Measurements from ENCODE around the gene YPEL4. TPM values are rescaled to one million over a fixed set of nuclear protein-coding genes. Genes with fewer than 3 reads are reported as not detected.

YPEL4 gene
- total and polyA plus RNA-seq, 2 donors from 2014 or later, result 0.82 to 0.88 TPM

DNA sequence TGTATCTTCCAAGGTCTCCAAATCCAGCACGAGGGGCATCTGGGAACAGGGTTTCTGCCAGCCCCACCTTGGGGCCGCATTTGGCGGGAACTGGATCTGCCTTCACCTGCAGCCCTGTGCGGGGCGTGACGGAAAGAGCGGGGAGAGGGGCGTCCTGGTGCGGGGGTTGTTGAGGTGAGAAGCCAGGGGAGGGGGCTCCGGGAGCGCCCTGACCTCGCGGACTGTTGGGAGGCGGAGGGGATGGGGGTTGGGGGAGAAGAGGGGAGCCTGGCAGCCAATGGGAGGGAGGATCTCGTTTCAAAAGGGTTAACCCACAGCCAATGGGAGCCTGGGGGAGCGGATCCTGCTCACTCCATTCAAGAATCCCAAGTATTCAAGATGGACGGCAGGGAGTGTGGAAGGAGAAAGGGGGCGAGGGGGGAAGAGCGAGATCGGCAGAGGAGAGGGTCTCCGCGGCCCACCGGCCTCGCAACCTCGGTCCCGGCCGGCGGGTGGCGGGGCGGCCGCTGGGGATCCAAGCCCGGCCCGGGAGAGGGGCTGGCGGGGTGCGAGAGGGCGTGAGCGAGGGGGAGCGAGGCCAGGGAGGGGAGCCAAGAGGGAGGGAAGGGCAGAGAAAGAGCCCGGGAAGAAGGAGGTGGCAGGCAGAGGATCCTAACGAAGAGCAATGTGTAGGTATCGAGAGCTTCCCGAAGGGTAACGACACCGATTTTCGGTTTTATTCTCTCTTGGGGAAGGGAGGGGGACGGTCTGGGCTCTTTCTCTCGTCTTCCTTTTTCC is 11.5 kb downstream of the YPEL4 start:
- peak overlapping the region; percentile 49 to 98 (median 82) for H3K9ac ChIP-seq (ENCODE audit: low read length in 3 of 3)
- no peaks in the 10 kb centered on the region for H3K27me3 ChIP-seq (ENCODE audit: control insufficient read depth, insufficient read depth, low read length)
- H3K4me1 ChIP-seq (ENCODE audit: control insufficient read depth in 2 of 3, insufficient read depth in 2 of 3, low read depth in 1 of 3, low read length in 3 of 3), result peaks cover 0 to 12% (median 0%) of the 10 kb centered on the region in 3 donors
- H3K36me3 ChIP-seq (ENCODE audit: control insufficient read depth in 2 of 3, insufficient read depth in 3 of 3, low read length in 3 of 3), result no peaks in the 10 kb centered on the region
- intact Hi-C loops (cut with DNase I), result no loop called here
- H3K9me3 ChIP-seq (ENCODE audit: control insufficient read depth in 2 of 3, insufficient read depth in 1 of 3, low read length in 3 of 3), result no peaks in the 10 kb centered on the region
- FAIRE-seq (no peak), DNase-seq (peak; percentile 91 to 98 (median 95))
- TF ChIP-seq, protein P1, sequence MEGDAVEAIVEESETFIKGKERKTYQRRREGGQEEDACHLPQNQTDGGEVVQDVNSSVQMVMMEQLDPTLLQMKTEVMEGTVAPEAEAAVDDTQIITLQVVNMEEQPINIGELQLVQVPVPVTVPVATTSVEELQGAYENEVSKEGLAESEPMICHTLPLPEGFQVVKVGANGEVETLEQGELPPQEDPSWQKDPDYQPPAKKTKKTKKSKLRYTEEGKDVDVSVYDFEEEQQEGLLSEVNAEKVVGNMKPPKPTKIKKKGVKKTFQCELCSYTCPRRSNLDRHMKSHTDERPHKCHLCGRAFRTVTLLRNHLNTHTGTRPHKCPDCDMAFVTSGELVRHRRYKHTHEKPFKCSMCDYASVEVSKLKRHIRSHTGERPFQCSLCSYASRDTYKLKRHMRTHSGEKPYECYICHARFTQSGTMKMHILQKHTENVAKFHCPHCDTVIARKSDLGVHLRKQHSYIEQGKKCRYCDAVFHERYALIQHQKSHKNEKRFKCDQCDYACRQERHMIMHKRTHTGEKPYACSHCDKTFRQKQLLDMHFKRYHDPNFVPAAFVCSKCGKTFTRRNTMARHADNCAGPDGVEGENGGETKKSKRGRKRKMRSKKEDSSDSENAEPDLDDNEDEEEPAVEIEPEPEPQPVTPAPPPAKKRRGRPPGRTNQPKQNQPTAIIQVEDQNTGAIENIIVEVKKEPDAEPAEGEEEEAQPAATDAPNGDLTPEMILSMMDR (IDR thresholded peaks at IDR 0.05; ENCODE audit: borderline replicate concordance, extremely low read depth, insufficient read depth), result no peak
- H3K4me3 ChIP-seq (ENCODE audit: low read length in 3 of 3), result peak overlapping the region; percentile 79 to 99 (median 93)
- H3K27ac ChIP-seq (ENCODE audit: low read depth in 2 of 2, low read length in 2 of 2), result peak overlapping the region; percentile 86 to 88

DNA sequence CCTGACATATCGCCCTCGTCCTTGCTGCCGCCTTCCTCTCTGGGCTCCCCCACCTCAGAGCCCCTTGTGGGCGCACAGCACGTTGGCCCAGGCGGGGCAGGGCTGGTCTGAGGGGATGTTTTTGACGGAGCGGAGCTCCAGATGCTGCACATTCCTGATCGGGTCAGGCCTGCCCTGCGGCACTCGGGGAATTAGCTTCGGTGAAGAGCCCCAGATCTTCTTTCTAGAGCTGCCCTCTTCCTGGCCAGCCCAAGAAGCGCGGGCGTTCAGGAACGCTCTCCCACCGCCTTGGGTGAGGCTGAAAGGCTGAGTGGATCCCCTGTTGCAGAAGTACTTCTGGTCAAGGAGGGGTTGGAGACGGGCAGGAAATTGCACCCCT is 12.1 kb downstream of the YPEL4 start:
- H3K27me3 ChIP-seq (ENCODE audit: control insufficient read depth, insufficient read depth, low read length), result no peaks in the 10 kb centered on the region
- peak overlapping the region in 2 of 3 donors; percentile 17 to 82 for H3K9ac ChIP-seq (ENCODE audit: low read length in 3 of 3)
- DNase-seq (peak in 3 of 5 donors; percentile 70 to 80 (median 72)), FAIRE-seq (no peak)
- intact Hi-C loops (cut with DNase I), result no loop called here
- H3K36me3 ChIP-seq (ENCODE audit: control insufficient read depth in 2 of 3, insufficient read depth in 3 of 3, low read length in 3 of 3), result no peaks in the 10 kb centered on the region
- peak overlapping the region; percentile 51 to 79 (median 68) for H3K4me3 ChIP-seq (ENCODE audit: low read length in 3 of 3)
- no peak overlapping the region for H3K27ac ChIP-seq (ENCODE audit: low read depth in 2 of 2, low read length in 2 of 2)
- H3K4me1 ChIP-seq (ENCODE audit: control insufficient read depth in 2 of 3, insufficient read depth in 2 of 3, low read depth in 1 of 3, low read length in 3 of 3), result peaks cover 0 to 12% (median 0%) of the 10 kb centered on the region in 3 donors
- no peaks in the 10 kb centered on the region for H3K9me3 ChIP-seq (ENCODE audit: control insufficient read depth in 2 of 3, insufficient read depth in 1 of 3, low read length in 3 of 3)
- TF ChIP-seq, protein P1 (IDR thresholded peaks at IDR 0.05; ENCODE audit: borderline replicate concordance, extremely low read depth, insufficient read depth), result no peak

DNA sequence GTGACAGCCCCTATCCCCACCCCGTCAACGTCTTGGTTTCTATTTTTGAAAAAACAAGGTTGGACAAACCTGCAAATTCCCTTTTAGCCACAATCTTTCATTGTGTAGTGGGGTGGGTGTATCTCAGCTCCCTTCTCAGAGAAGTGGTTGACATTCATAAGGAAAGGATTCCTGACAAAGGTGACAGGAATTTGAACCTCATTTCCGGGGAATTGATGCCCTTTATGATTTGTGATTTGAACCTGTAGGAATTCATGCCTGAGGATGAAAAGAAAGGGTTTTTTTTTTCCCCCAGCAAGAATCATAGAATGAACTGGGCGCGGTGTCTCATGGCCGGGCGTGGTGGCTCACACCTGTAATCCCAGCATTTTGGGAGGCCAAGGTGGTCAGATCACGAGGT is 14.5 kb downstream of the YPEL4 start:
- Histone ChIP-seq H3K4me3 (ENCODE audit: low read length in 3 of 3) (no peak overlapping the region), H3K4me1 (ENCODE audit: control insufficient read depth in 2 of 3, insufficient read depth in 2 of 3, low read depth in 1 of 3, low read length in 3 of 3) (peaks cover 0 to 12% (median 0%) of the 10 kb centered on the region in 3 donors), H3K27me3 (ENCODE audit: control insufficient read depth, insufficient read depth, low read length) (no peaks in the 10 kb centered on the region), H3K27ac (ENCODE audit: low read depth in 2 of 2, low read length in 2 of 2) (no peak overlapping the region), H3K36me3 (ENCODE audit: control insufficient read depth in 2 of 3, insufficient read depth in 3 of 3, low read length in 3 of 3) (no peaks in the 10 kb centered on the region), H3K9ac (ENCODE audit: low read length in 3 of 3) (no peak overlapping the region), H3K9me3 (ENCODE audit: control insufficient read depth in 2 of 3, insufficient read depth in 1 of 3, low read length in 3 of 3) (no peaks in the 10 kb centered on the region)
- intact Hi-C loops (cut with DNase I), result no loop called here
- FAIRE-seq, result no peak
- TF ChIP-seq, protein P1 (IDR thresholded peaks at IDR 0.05; ENCODE audit: borderline replicate concordance, extremely low read depth, insufficient read depth), result no peak
- no peak for DNase-seq

All from kidney (tissue), 14 donors.